ENCODE data around the gene STUB1. TPM values are rescaled to one million over a fixed set of nuclear protein-coding genes. Genes with fewer than 3 reads are reported as not detected.

Gene STUB1
- polyA plus RNA-seq, 2 of the 4 experiments (the other 2 are of a cell fraction) = 60.6 to 93.5 TPM

- TF ChIP-seq HEYL (CRISPR knock-in tag; IDR thresholded peaks at IDR 0.05) (no peak), RCOR1 (IDR thresholded peaks at IDR 0.05; ENCODE audit: low read depth, low read length) (no peak)
These were observed 49.8 kb downstream of the STUB1 start (continued) for GRCh38 chr16:729768-730665.

GRCh38 chr16:730666-731509 is 50.7 kb downstream of the STUB1 start:
- FAIRE-seq = no peak
- Histone ChIP-seq H3K4me1 (peaks cover 13% of the 10 kb centered on the region), H3K9me3 (no peaks in the 10 kb centered on the region), H3K27ac (no peak overlapping the region), H3K4me2 (no peak overlapping the region), H3K4me3 (no peak overlapping the region)
- POLR2A ChIA-PET = interaction anchor here (1.0 to 3.1 kb wide), 3 partner anchors 10 to 76 kb away, joined by 3 to 15 read pairs (median 6); partner anchors contain the start of genes ANTKMT and METRN
- CTCF ChIA-PET = interaction anchor here (0.9 to 28.0 kb wide), 6 partner anchors 10 to 55 kb away, joined by 3 to 656 read pairs (median 30); partner anchors contain the start of genes ANTKMT, CCDC78, CIAO3 and FBXL16
- no peak for TF ChIP-seq NR3C1 (IDR thresholded peaks at IDR 0.05)
- no peak for TF ChIP-seq RFX5 (IDR thresholded peaks at IDR 0.05)
- TF ChIP-seq REST (IDR thresholded peaks at IDR 0.05) = no peak
- TF ChIP-seq EP300 (IDR thresholded peaks at IDR 0.05) = no peak
- TF ChIP-seq E2F6 (IDR thresholded peaks at IDR 0.05; ENCODE audit: borderline replicate concordance, low read depth) = no peak
- no peak for TF ChIP-seq PHF8 (IDR thresholded peaks at IDR 0.05; ENCODE audit: borderline replicate concordance, low read depth)
- TF ChIP-seq KDM1A (IDR thresholded peaks at IDR 0.05; ENCODE audit: low read depth) = no peak
- no peak for TF ChIP-seq CHD2 (IDR thresholded peaks at IDR 0.05; ENCODE audit: low read length, partially characterized antibody)
- TF ChIP-seq FOSB (CRISPR knock-in tag; IDR thresholded peaks at IDR 0.05) = no peak
- TF ChIP-seq MAZ (IDR thresholded peaks at IDR 0.05; ENCODE audit: borderline replicate concordance, low read depth, low read length) = no peak
- no peak for TF ChIP-seq JUNB (IDR thresholded peaks at IDR 0.05)
- no peak for TF ChIP-seq POLR2AphosphoS2 (conservative IDR thresholded peaks at IDR 0.05; ENCODE audit: low read length)
- TF ChIP-seq RCOR1 (IDR thresholded peaks at IDR 0.05; ENCODE audit: low read depth, low read length) = no peak
- no peak for TF ChIP-seq ZFP36 (IDR thresholded peaks at IDR 0.05; ENCODE audit: borderline replicate concordance, partially characterized antibody)
- TF ChIP-seq BCL3 (IDR thresholded peaks at IDR 0.05) = no peak
- TF ChIP-seq MYC (IDR thresholded peaks at IDR 0.05; ENCODE audit: borderline replicate concordance, low read length) = no peak
- TF ChIP-seq SREBF2 (IDR thresholded peaks at IDR 0.05) = no peak
- no peak for TF ChIP-seq GATA3 (IDR thresholded peaks at IDR 0.05; ENCODE audit: borderline replicate concordance)
- TF ChIP-seq CBX2 (IDR thresholded peaks at IDR 0.05; ENCODE audit: borderline replicate concordance, low read depth) = no peak
- ATAC-seq = no peak
- 83% methylated on average over 9 of the region's 22 CpGs for WGBS (ENCODE audit: missing lambda C conversion rate)
- no peak for DNase-seq (ENCODE audit: low read depth in 1 of 2, low spot score in 1 of 2)
